Mesodermal cell (in vitro differentiated cells): ENCODE results near the gene THAP8.

ENCODE experiments used
- H3K27ac ChIP-seq: 2 replicates; pipeline ENCODE4 v1.7.0; 2013; ENCODE audit warnings: mild to moderate bottlenecking, low read depth, low read length, moderate library complexity; ENCODE audit not compliant: severe bottlenecking
- H3K36me3 ChIP-seq: 2 replicates; pipeline ENCODE4 v1.7.1; 2013; ENCODE audit warnings: mild to moderate bottlenecking, low read length, moderate library complexity; ENCODE audit not compliant: control insufficient read depth, insufficient read depth
- H3K4me1 ChIP-seq: one replicate; pipeline ENCODE4 v1.7.1; 2013; ENCODE audit warnings: mild to moderate bottlenecking, low read length; ENCODE audit not compliant: insufficient read depth, control insufficient read depth, poor library complexity, severe bottlenecking
- H3K4me3 ChIP-seq: 2 replicates; pipeline ENCODE4 v1.7.0; 2013; ENCODE audit warnings: low read length, control low read depth, mild to moderate bottlenecking; ENCODE audit not compliant: insufficient read depth, poor library complexity, severe bottlenecking; ENCODE audit errors: extremely low read depth
- H3K9me3 ChIP-seq: 2 replicates; pipeline ENCODE4 v1.7.1; 2013; ENCODE audit warnings: mild to moderate bottlenecking, low read length, moderate library complexity; ENCODE audit not compliant: control insufficient read depth
- WGBS, 2 experiments: methylation state at CpG; one replicate each; pipeline ENCODE4 v1.1.5; 2013; ENCODE audit warnings: missing lambda C conversion rate in 2 of 2; ENCODE audit not compliant: insufficient coverage in 2 of 2; 5-methylcytosine and 5-hydroxymethylcytosine counted together

The THAP8 gene

GRCh38 chr19:35992907-35993765, 60.9 kb downstream of the THAP8 start:
- Histone ChIP-seq H3K4me1 (peaks cover 3% of the 10 kb centered on the region), H3K4me3 (no peak overlapping the region), H3K9me3 (no peaks in the 10 kb centered on the region), H3K36me3 (peaks cover 8% of the 10 kb centered on the region), H3K27ac (no peak overlapping the region)
- WGBS, 2 experiments = 92 to 98% methylated on average over 4 to 5 of the region's 8 CpGs

- Histone ChIP-seq H3K27ac (no peak overlapping the region), H3K9me3 (no peaks in the 10 kb centered on the region), H3K4me3 (no peak overlapping the region), H3K4me1 (peaks cover 3% of the 10 kb centered on the region), H3K36me3 (peaks cover under 1% of the 10 kb centered on the region)
- WGBS, 2 experiments = 86 to 87% methylated on average over 6 to 7 of the region's 7 CpGs
Measured at GRCh38 chr19:35991731-35992450, 62.2 kb downstream of the THAP8 start.

GRCh38 chr19:35990771-35991730, 63.0 kb downstream of the THAP8 start:
- Histone ChIP-seq H3K27ac (no peak overlapping the region), H3K36me3 (no peaks in the 10 kb centered on the region), H3K4me3 (no peak overlapping the region), H3K9me3 (no peaks in the 10 kb centered on the region), H3K4me1 (no peaks in the 10 kb centered on the region)
- WGBS, 2 experiments = 80 to 84% methylated on average over 8 of the region's 10 CpGs

- Histone ChIP-seq H3K4me1 (no peaks in the 10 kb centered on the region), H3K27ac (no peak overlapping the region), H3K36me3 (no peaks in the 10 kb centered on the region), H3K4me3 (no peak overlapping the region), H3K9me3 (no peaks in the 10 kb centered on the region)
- WGBS, 2 experiments = 67 to 74% methylated on average over 1 to 4 of the region's 4 CpGs
Measured at GRCh38 chr19:35990156-35990555, 63.9 kb downstream of the THAP8 start.

- Histone ChIP-seq H3K9me3 (no peaks in the 10 kb centered on the region), H3K36me3 (no peaks in the 10 kb centered on the region), H3K27ac (no peak overlapping the region), H3K4me1 (no peaks in the 10 kb centered on the region), H3K4me3 (no peak overlapping the region)
- WGBS, 2 experiments = 80 to 85% methylated on average over 1 to 2 of the region's 3 CpGs
Measured at GRCh38 chr19:35988824-35989223, 65.3 kb downstream of the THAP8 start.

- no peak overlapping the region for H3K27ac ChIP-seq
- 41 to 59% methylated on average over 5 to 8 of the region's 8 CpGs for WGBS, 2 experiments
- peak overlapping the region; percentile 42 for H3K4me3 ChIP-seq
Measured at GRCh38 chr19:35987571-35987896, 66.6 kb downstream of the THAP8 start.

GRCh38 chr19:35986664-35987570, 67.2 kb downstream of the THAP8 start:
- Histone ChIP-seq H3K4me3 (peak overlapping the region; percentile 42), H3K36me3 (no peaks in the 10 kb centered on the region), H3K9me3 (no peaks in the 10 kb centered on the region), H3K4me1 (no peaks in the 10 kb centered on the region), H3K27ac (no peak overlapping the region)
- WGBS, 2 experiments = 10 to 15% methylated on average over 27 to 39 of the region's 54 CpGs

More at GRCh38 chr19:35987571-35987896, 66.6 kb downstream of the THAP8 start:
- no peaks in the 10 kb centered on the region for H3K4me1 ChIP-seq
- no peaks in the 10 kb centered on the region for H3K36me3 ChIP-seq
- H3K9me3 ChIP-seq = no peaks in the 10 kb centered on the region

- Histone ChIP-seq H3K36me3 (no peaks in the 10 kb centered on the region), H3K4me1 (no peaks in the 10 kb centered on the region), H3K4me3 (no peak overlapping the region), H3K9me3 (no peaks in the 10 kb centered on the region), H3K27ac (no peak overlapping the region)
- 78 to 86% methylated on average over 5 of the region's 5 CpGs for WGBS, 2 experiments
Measured at GRCh38 chr19:35986111-35986510, 68.0 kb downstream of the THAP8 start.
